ENCODE results near the gene RNF39. TPM values are rescaled to one million over a fixed set of nuclear protein-coding genes. Genes with fewer than 3 reads are reported as not detected.

Gene RNF39
- total and polyA plus RNA-seq, 10 of the 15 experiments (the other 5 are each of a cell fraction or from before 2014, with no cell fraction given), result 0.04 to 0.11 TPM; not detected in 8

DNA sequence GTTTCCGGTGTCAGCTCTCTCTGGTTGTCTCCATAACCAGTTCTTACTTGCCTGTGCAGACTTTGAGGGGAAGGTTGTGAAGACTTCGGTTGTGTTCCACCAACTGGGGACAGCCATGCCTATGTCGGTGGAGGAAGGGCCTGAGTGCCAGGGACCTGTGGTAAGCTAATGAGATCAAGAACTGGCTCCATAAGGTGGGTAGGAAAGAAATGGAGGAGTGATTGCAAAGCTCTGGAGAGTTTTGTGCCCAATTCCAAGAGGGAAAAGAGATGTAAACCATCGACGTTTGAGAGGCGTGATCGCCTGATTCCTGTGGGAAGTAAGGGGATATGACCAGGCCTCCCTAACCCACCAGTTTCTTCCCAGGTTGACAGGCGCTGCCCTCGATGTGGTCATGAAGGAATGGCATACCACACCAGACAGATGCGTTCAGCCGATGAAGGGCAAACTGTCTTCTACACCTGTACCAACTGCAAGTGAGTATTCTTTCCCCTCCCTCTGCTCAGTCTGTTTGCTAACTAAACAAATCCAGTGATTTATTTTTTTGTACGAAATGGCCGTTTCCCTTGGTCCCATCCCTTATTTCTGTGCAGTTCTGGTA is 13.6 kb downstream of the RNF39 start:
- 60% methylated on average over 13 of the region's 13 CpGs for WGBS (ENCODE audit: insufficient coverage, insufficient replicate concordance, low lambda C conversion rate, missing lambda C conversion rate)
- ChIA-PET RAD21 (ENCODE audit: unreplicated experiment) (interaction anchor here (0.6 to 1.9 kb wide), 2 partner anchors 41 to 81 kb away, joined by 3 to 8 read pairs; no protein-coding TSS in a partner anchor), CTCF (interaction anchor here (0.6 to 2.3 kb wide), 5 partner anchors 42 to 619 kb away, joined by 3 to 7 read pairs (median 3); no protein-coding TSS in a partner anchor), POLR2A (interaction anchor here (0.6 to 2.4 kb wide), 5 partner anchors 19 to 553 kb away, joined by 3 to 5 read pairs (median 4); no protein-coding TSS in a partner anchor), SMC1A (ENCODE audit: uncharacterized antibody, unreplicated experiment) (interaction anchor here (0.6 to 1.8 kb wide), 3 partner anchors 19 to 922 kb away, joined by 3 to 5 read pairs (median 4); no protein-coding TSS in a partner anchor)
- no peaks in the 10 kb centered on the region for H3K9me3 ChIP-seq (replicated peaks; ENCODE audit: control insufficient read depth, insufficient read depth, low read length)
- intact Hi-C loops (cut with micrococcal nuclease; ENCODE audit: unreplicated experiment), result no loop called here
- ATAC-seq, result peak; percentile 68
- peak overlapping the region; percentile 85 for H3K9ac ChIP-seq (ENCODE audit: control insufficient read depth, insufficient read depth, low read length)
- no peaks in the 10 kb centered on the region for H4K20me1 ChIP-seq (ENCODE audit: control insufficient read depth, insufficient read depth)
- H3K4me3 ChIP-seq, result peak overlapping the region; percentile 99
- FAIRE-seq, result no peak
- in situ Hi-C loops (cut with MboI), result no loop called here
- H2AFZ ChIP-seq (ENCODE audit: control insufficient read depth, low read depth, low read length), result peak overlapping the region; percentile 96
- H3K4me2 ChIP-seq (ENCODE audit: control insufficient read depth, insufficient read depth), result peak overlapping the region; percentile 67
- H3K79me2 ChIP-seq (ENCODE audit: control insufficient read depth, insufficient read depth, low read length), result peaks cover 30% of the 10 kb centered on the region
- H3K36me3 ChIP-seq (ENCODE audit: control insufficient read depth in 2 of 2, insufficient read depth in 2 of 2, low read length in 1 of 2), result no peaks in the 10 kb centered on the region
- no peak for DNase-seq (ENCODE audit: low read depth, low spot score)
- H3K27ac ChIP-seq (ENCODE audit: control insufficient read depth, insufficient read depth), result peak overlapping the region; percentile 84
- peaks cover 5% of the 10 kb centered on the region; the same call in 1 of the 2 replicates for H3K4me1 ChIP-seq (ENCODE audit: control insufficient read depth, insufficient read depth, low read length)
- TSS peak; percentile 80 for BruUV-seq (replicated peaks)
- TF ChIP-seq, protein P1, sequence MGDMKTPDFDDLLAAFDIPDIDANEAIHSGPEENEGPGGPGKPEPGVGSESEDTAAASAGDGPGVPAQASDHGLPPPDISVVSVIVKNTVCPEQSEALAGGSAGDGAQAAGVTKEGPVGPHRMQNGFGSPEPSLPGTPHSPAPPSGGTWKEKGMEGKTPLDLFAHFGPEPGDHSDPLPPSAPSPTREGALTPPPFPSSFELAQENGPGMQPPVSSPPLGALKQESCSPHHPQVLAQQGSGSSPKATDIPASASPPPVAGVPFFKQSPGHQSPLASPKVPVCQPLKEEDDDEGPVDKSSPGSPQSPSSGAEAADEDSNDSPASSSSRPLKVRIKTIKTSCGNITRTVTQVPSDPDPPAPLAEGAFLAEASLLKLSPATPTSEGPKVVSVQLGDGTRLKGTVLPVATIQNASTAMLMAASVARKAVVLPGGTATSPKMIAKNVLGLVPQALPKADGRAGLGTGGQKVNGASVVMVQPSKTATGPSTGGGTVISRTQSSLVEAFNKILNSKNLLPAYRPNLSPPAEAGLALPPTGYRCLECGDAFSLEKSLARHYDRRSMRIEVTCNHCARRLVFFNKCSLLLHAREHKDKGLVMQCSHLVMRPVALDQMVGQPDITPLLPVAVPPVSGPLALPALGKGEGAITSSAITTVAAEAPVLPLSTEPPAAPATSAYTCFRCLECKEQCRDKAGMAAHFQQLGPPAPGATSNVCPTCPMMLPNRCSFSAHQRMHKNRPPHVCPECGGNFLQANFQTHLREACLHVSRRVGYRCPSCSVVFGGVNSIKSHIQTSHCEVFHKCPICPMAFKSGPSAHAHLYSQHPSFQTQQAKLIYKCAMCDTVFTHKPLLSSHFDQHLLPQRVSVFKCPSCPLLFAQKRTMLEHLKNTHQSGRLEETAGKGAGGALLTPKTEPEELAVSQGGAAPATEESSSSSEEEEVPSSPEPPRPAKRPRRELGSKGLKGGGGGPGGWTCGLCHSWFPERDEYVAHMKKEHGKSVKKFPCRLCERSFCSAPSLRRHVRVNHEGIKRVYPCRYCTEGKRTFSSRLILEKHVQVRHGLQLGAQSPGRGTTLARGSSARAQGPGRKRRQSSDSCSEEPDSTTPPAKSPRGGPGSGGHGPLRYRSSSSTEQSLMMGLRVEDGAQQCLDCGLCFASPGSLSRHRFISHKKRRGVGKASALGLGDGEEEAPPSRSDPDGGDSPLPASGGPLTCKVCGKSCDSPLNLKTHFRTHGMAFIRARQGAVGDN (IDR thresholded peaks at IDR 0.05), result 0 out of 2 replicates have a peak, but pooled peaks have one; percentile 7
- TF ChIP-seq ATF7 (IDR thresholded peaks at IDR 0.05; ENCODE audit: low read depth), result no peak
- no peak for TF ChIP-seq PBX3 (IDR thresholded peaks at IDR 0.05; ENCODE audit: insufficient replicate concordance, low read depth, low read length)
- no peak for TF ChIP-seq CREB1 (IDR thresholded peaks at IDR 0.05; ENCODE audit: low read depth)
- TF ChIP-seq HDGF (IDR thresholded peaks at IDR 0.05), result 0 out of 2 replicates have a peak, but pooled peaks have one; percentile 4
- TF ChIP-seq SREBF2 (IDR thresholded peaks at IDR 0.05; ENCODE audit: low read length), result no peak
- TF ChIP-seq, protein P2, sequence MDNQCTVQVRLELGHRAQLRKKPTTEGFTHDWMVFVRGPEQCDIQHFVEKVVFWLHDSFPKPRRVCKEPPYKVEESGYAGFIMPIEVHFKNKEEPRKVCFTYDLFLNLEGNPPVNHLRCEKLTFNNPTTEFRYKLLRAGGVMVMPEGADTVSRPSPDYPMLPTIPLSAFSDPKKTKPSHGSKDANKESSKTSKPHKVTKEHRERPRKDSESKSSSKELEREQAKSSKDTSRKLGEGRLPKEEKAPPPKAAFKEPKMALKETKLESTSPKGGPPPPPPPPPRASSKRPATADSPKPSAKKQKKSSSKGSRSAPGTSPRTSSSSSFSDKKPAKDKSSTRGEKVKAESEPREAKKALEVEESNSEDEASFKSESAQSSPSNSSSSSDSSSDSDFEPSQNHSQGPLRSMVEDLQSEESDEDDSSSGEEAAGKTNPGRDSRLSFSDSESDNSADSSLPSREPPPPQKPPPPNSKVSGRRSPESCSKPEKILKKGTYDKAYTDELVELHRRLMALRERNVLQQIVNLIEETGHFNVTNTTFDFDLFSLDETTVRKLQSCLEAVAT (IDR thresholded peaks at IDR 0.05), result peak; percentile 87
- TF ChIP-seq BACH1 (IDR thresholded peaks at IDR 0.05; ENCODE audit: borderline replicate concordance), result 0 out of 2 replicates have a peak, but pooled peaks have one; percentile 25
- no peaks in the 10 kb centered on the region for H3K27me3 ChIP-seq (replicated peaks in 1 of 2; ENCODE audit: control insufficient read depth in 2 of 2, insufficient read depth in 2 of 2, low read length in 1 of 2)
